ENCODE results near the gene UCP2. TPM values are rescaled to one million over a fixed set of nuclear protein-coding genes. Genes with fewer than 3 reads are reported as not detected.
A peak's percentile ranks its signal among the peaks of the same experiment; 100 is the strongest.

UCP2 gene
- total RNA-seq, 3 donors from 2014 or later (not counting 1 experiment from before 2014, with no cell fraction given) = 463 to 946 (median 562) TPM

GRCh38 chr11:73978576-73979086 lies 4.0 kb downstream of the UCP2 start:
- H3K9me3 Mint-ChIP-seq = no peaks in the 10 kb centered on the region
- DNase-seq (no peak), ATAC-seq (no peak)
- Histone ChIP-seq H3K4me3 (ENCODE audit: low read length) (peak overlapping the region; percentile 97), H3K36me3 (ENCODE audit: control insufficient read depth, insufficient read depth, low read length) (peaks cover 70% of the 10 kb centered on the region), H3K27me3 (ENCODE audit: control insufficient read depth, insufficient read depth, low read length) (no peaks in the 10 kb centered on the region), H3K4me1 (ENCODE audit: control insufficient read depth, insufficient read depth, low read length) (peaks cover 83% of the 10 kb centered on the region), H3K27ac (ENCODE audit: low read length) (peak overlapping the region; percentile 98), H3K9me3 (ENCODE audit: control insufficient read depth, insufficient read depth, low read length) (no peaks in the 10 kb centered on the region)
- peaks cover 85 to 98% of the 10 kb centered on the region in 2 donors for H3K4me1 Mint-ChIP-seq
- H3K27me3 Mint-ChIP-seq (ENCODE audit: low read depth in 2 of 2) = no peaks in the 10 kb centered on the region
- TF ChIP-seq, protein P1, sequence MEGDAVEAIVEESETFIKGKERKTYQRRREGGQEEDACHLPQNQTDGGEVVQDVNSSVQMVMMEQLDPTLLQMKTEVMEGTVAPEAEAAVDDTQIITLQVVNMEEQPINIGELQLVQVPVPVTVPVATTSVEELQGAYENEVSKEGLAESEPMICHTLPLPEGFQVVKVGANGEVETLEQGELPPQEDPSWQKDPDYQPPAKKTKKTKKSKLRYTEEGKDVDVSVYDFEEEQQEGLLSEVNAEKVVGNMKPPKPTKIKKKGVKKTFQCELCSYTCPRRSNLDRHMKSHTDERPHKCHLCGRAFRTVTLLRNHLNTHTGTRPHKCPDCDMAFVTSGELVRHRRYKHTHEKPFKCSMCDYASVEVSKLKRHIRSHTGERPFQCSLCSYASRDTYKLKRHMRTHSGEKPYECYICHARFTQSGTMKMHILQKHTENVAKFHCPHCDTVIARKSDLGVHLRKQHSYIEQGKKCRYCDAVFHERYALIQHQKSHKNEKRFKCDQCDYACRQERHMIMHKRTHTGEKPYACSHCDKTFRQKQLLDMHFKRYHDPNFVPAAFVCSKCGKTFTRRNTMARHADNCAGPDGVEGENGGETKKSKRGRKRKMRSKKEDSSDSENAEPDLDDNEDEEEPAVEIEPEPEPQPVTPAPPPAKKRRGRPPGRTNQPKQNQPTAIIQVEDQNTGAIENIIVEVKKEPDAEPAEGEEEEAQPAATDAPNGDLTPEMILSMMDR (IDR thresholded peaks at IDR 0.05) = no peak
- H3K27ac Mint-ChIP-seq = peak overlapping the region; percentile 97 to 99
- intact Hi-C loops (cut with micrococcal nuclease) = no loop called here
- H3K36me3 Mint-ChIP-seq = peaks cover 23% of the 10 kb centered on the region
- H3K4me3 Mint-ChIP-seq = peak overlapping the region; percentile 90
- 97% methylated on average over 3 of the region's 3 CpGs for WGBS (ENCODE audit: insufficient coverage)

GRCh38 chr11:73977856-73978519 lies 4.7 kb downstream of the UCP2 start:
- no peaks in the 10 kb centered on the region for H3K27me3 ChIP-seq (ENCODE audit: control insufficient read depth, insufficient read depth, low read length)
- Mint-ChIP-seq H3K9me3 (no peaks in the 10 kb centered on the region), H3K4me1 (peaks cover 81 to 98% of the 10 kb centered on the region in 2 donors), H3K27me3 (ENCODE audit: low read depth in 2 of 2) (no peaks in the 10 kb centered on the region), H3K4me3 (peak overlapping the region; percentile 90), H3K27ac (peak overlapping the region; percentile 97 to 99), H3K36me3 (peaks cover 23% of the 10 kb centered on the region)
- 95% methylated on average over 17 of the region's 18 CpGs for WGBS (ENCODE audit: insufficient coverage)
- ATAC-seq (no peak), DNase-seq (no peak)
- H3K36me3 ChIP-seq (ENCODE audit: control insufficient read depth, insufficient read depth, low read length) = peaks cover 72% of the 10 kb centered on the region
- H3K27ac ChIP-seq (ENCODE audit: low read length) = peak overlapping the region; percentile 98
- intact Hi-C loops (cut with micrococcal nuclease) = no loop called here
- no peaks in the 10 kb centered on the region for H3K9me3 ChIP-seq (ENCODE audit: control insufficient read depth, insufficient read depth, low read length)
- TF ChIP-seq, protein P1 (IDR thresholded peaks at IDR 0.05) = no peak
- H3K4me1 ChIP-seq (ENCODE audit: control insufficient read depth, insufficient read depth, low read length) = peaks cover 85% of the 10 kb centered on the region
- no peak overlapping the region for H3K4me3 ChIP-seq (ENCODE audit: low read length)

DNA sequence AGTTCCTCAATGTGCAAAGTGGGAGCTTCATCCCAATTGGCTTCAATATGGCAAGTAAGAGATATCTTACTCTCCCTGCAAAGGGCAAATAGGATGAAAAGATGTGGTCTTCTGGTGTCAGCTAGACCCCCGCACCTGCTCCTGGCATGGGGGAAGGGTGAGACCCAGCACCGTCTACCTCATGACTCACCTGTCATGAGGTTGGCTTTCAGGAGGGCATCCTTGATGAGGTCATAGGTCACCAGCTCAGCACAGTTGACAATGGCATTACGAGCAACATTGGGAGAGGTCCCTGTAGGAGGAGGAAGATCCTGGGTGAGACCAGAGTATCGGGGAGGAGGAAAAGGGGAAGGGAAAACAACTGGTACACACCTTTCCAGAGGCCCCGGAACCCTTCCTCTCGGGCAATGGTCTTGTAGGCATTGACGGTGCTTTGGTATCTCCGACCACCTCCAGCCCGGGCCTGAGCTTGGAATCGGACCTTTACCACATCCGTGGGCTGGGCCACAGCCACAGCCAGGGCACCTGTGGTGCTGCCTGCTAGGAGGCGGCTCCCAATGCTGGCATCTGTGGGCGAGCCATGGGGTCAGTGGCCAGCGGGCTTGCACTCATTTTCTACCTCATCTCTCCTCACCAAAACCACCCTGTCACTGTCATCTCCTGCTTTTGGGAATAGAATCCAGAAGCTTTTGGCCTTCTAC lies 6.0 kb downstream of the UCP2 start:
- WGBS (ENCODE audit: insufficient coverage) = 84% methylated on average over 14 of the region's 14 CpGs
- intact Hi-C loops (cut with micrococcal nuclease) = no loop called here
- DNase-seq (peak in 1 of 2 donors; percentile 12), ATAC-seq (no peak)
- Histone ChIP-seq H3K4me1 (ENCODE audit: control insufficient read depth, insufficient read depth, low read length) (peaks cover 99% of the 10 kb centered on the region), H3K27me3 (ENCODE audit: control insufficient read depth, insufficient read depth, low read length) (no peaks in the 10 kb centered on the region), H3K27ac (ENCODE audit: low read length) (peak overlapping the region; percentile 98), H3K9me3 (ENCODE audit: control insufficient read depth, insufficient read depth, low read length) (no peaks in the 10 kb centered on the region), H3K36me3 (ENCODE audit: control insufficient read depth, insufficient read depth, low read length) (peaks cover 72% of the 10 kb centered on the region), H3K4me3 (ENCODE audit: low read length) (no peak overlapping the region)
- Mint-ChIP-seq H3K27me3 (ENCODE audit: low read depth in 2 of 2) (no peaks in the 10 kb centered on the region), H3K9me3 (no peaks in the 10 kb centered on the region), H3K4me3 (peak overlapping the region; percentile 75), H3K36me3 (peaks cover 23% of the 10 kb centered on the region), H3K4me1 (peaks cover 82 to 100% of the 10 kb centered on the region in 2 donors), H3K27ac (peak overlapping the region; percentile 97 to 99)
- TF ChIP-seq, protein P1 (IDR thresholded peaks at IDR 0.05) = no peak

Data from natural killer cell (primary cell).